Measurements from ENCODE around the gene IL27RA. TPM values are rescaled to one million over a fixed set of nuclear protein-coding genes. Genes with fewer than 3 reads are reported as not detected.
A peak's percentile ranks its signal among the peaks of the same experiment; 100 is the strongest.

IL27RA gene
- total RNA-seq, 5 donors from 2014 or later (not counting 1 experiment from before 2014, with no cell fraction given): 44.2 to 82.4 (median 66.5) TPM

DNA sequence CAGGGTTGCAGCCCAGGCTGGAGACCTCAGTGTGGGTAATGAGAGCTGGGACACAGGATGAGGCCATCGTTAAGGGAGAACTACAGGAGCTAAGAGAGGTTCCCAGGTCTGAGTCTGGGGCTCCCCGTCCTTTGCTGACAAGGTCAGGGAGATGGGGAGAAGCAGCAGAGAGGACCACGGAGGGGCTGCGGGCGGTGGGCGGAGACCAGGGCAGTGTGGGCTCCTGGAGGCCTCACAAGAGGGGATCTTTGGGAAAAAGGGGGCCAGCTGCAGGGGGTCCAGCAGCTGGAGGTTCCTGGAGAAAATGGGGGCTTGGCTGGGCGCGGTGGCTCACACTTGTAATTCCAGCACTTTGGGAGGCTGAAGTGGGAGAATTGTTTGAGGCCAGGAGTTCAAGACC is 41.5 kb upstream of the IL27RA start:
- POLR2A ChIA-PET: interaction anchor here in 1 of 2 donors (0.5 kb wide), 1 partner anchor 34 kb away, joined by 7 read pairs; no protein-coding TSS in a partner anchor
- no peak overlapping the region for H3K4me3 ChIP-seq (ENCODE audit: control insufficient read depth in 1 of 2, extremely low read depth in 1 of 2, low read length in 1 of 2)
- H3K36me3 ChIP-seq (ENCODE audit: control insufficient read depth in 2 of 2, extremely low read depth in 1 of 2, insufficient read depth in 1 of 2, low read length in 1 of 2): peaks cover 0 to 37% of the 10 kb centered on the region in 2 donors
- H3K4me1 Mint-ChIP-seq: peaks cover 59 to 68% (median 67%) of the 10 kb centered on the region in 3 donors
- no peaks in the 10 kb centered on the region for H3K27me3 Mint-ChIP-seq
- no peaks in the 10 kb centered on the region for H3K27me3 ChIP-seq (replicated peaks in 1 of 2; ENCODE audit: control insufficient read depth in 2 of 2, extremely low read depth in 1 of 2, insufficient read depth in 2 of 2, low read length in 1 of 2)
- no peaks in the 10 kb centered on the region for H3K9me3 ChIP-seq
- CTCF ChIA-PET: no interaction called here
- 94% methylated on average over 8 of the region's 8 CpGs for WGBS (ENCODE audit: insufficient coverage)
- H3K36me3 Mint-ChIP-seq: peaks cover 30% of the 10 kb centered on the region
- peak overlapping the region; percentile 19 for H3K27ac ChIP-seq (ENCODE audit: low read length)
- no peaks in the 10 kb centered on the region for H3K9me3 Mint-ChIP-seq
- H3K4me3 Mint-ChIP-seq: peak overlapping the region in 1 of 3 donors; percentile 28
- peak overlapping the region; percentile 97 to 98 for H3K27ac Mint-ChIP-seq
- ATAC-seq (replicated peaks in 1 of 4) (no peak), DNase-seq (no peak)
- peaks cover 46 to 67% of the 10 kb centered on the region in 2 experiments for H3K4me1 ChIP-seq (ENCODE audit: control insufficient read depth in 1 of 2, extremely low read depth in 1 of 2, insufficient read depth in 2 of 2, low read length in 2 of 2)

DNA sequence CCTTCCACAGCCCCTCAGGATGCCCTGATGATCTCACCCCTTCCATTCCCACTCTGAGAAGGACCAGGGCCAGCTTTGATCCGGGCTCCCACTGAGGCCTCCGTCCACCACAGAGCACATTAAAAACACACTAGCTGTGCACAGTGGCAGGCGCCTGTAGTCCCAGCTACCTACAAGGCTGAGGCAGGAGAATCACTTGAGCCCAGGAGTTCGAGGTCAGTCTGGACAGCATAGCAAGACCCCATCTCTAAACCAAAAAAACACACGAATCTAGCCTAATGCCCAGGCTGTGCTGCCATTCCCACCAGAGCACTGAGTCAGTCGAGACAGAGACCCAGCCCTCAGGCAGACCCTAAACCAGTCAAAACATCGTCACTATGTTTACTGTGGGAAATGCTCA is 39.5 kb upstream of the IL27RA start:
- peak overlapping the region; percentile 34 to 66 for H3K27ac Mint-ChIP-seq
- H3K9me3 Mint-ChIP-seq: no peaks in the 10 kb centered on the region
- Histone ChIP-seq H3K36me3 (ENCODE audit: control insufficient read depth in 2 of 2, extremely low read depth in 1 of 2, insufficient read depth in 1 of 2, low read length in 1 of 2) (peaks cover under 1 to 45% of the 10 kb centered on the region in 2 donors), H3K4me3 (ENCODE audit: control insufficient read depth in 1 of 2, extremely low read depth in 1 of 2, low read length in 1 of 2) (no peak overlapping the region), H3K9me3 (no peaks in the 10 kb centered on the region), H3K27ac (ENCODE audit: low read length) (no peak overlapping the region), H3K4me1 (ENCODE audit: control insufficient read depth in 1 of 2, extremely low read depth in 1 of 2, insufficient read depth in 2 of 2, low read length in 2 of 2) (peaks cover 26 to 51% of the 10 kb centered on the region in 2 experiments), H3K27me3 (replicated peaks in 1 of 2; ENCODE audit: control insufficient read depth in 2 of 2, extremely low read depth in 1 of 2, insufficient read depth in 2 of 2, low read length in 1 of 2) (no peaks in the 10 kb centered on the region)
- ChIA-PET POLR2A (interaction anchor here (0.5 to 0.6 kb wide), 3 partner anchors 27 to 394 kb away, joined by 3 to 8 read pairs (median 8); no protein-coding TSS in a partner anchor), CTCF (interaction anchor here in 1 of 2 donors (0.7 kb wide), 1 partner anchor 165 kb away, joined by 3 read pairs; no protein-coding TSS in a partner anchor)
- H3K4me1 Mint-ChIP-seq: peaks cover 44 to 48% (median 48%) of the 10 kb centered on the region in 3 donors
- peaks cover 30% of the 10 kb centered on the region for H3K36me3 Mint-ChIP-seq
- WGBS (ENCODE audit: insufficient coverage): 95% methylated on average over 7 of the region's 7 CpGs
- H3K4me3 Mint-ChIP-seq: peak overlapping the region in 1 of 3 donors; percentile 21
- H3K27me3 Mint-ChIP-seq: no peaks in the 10 kb centered on the region
- ATAC-seq (replicated peaks in 1 of 4): no peak
- no peak for DNase-seq

DNA sequence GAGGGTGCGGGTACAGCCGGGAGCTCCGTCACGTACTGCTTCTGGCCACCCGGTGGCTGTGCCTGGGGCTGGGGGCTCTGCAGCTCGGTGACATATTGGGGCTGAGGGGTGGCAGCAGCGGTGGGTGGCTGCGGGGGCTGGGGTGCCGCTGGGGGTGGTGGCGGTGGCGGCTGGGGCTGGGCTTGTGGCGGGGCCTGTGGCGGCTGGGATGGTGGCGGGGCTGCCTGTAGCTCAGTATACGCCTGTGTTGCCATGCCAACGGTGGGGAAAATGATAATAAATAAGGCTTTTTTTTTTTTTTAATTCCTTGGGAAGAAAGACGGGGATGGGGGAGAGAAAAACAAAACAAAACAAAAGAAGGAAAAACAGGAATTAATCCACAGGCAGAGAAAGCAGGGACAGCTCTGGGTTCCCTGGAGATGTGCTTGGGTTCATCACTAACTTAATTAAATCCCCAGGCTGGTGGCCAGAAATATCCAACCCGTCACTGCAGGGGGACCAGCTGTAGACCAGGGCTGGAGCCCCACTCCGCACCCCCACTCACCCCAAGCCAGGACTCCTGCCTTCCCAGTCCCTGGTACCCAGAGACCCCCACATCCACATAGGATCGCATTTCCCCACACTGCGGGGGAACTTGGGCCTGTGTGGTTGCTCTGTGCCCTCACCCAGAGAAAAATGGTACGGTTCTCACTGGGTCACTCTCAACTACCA is 37.8 kb upstream of the IL27RA start:
- H3K36me3 Mint-ChIP-seq: peaks cover 33% of the 10 kb centered on the region
- Histone ChIP-seq H3K4me3 (ENCODE audit: control insufficient read depth in 1 of 2, extremely low read depth in 1 of 2, low read length in 1 of 2) (no peak overlapping the region), H3K27ac (ENCODE audit: low read length) (no peak overlapping the region), H3K9me3 (no peaks in the 10 kb centered on the region), H3K36me3 (ENCODE audit: control insufficient read depth in 2 of 2, extremely low read depth in 1 of 2, insufficient read depth in 1 of 2, low read length in 1 of 2) (peaks cover 9 to 49% of the 10 kb centered on the region in 2 donors), H3K4me1 (ENCODE audit: control insufficient read depth in 1 of 2, extremely low read depth in 1 of 2, insufficient read depth in 2 of 2, low read length in 2 of 2) (peaks cover 18 to 33% of the 10 kb centered on the region in 2 experiments), H3K27me3 (replicated peaks in 1 of 2; ENCODE audit: control insufficient read depth in 2 of 2, extremely low read depth in 1 of 2, insufficient read depth in 2 of 2, low read length in 1 of 2) (no peaks in the 10 kb centered on the region)
- WGBS (ENCODE audit: insufficient coverage): 90% methylated on average over 11 of the region's 22 CpGs
- CTCF ChIA-PET: interaction anchor here in 1 of 2 donors (0.6 kb wide), 1 partner anchor 77 kb away, joined by 3 read pairs; no protein-coding TSS in a partner anchor
- peak overlapping the region in 1 of 2 donors; percentile 28 for H3K27ac Mint-ChIP-seq
- H3K9me3 Mint-ChIP-seq: peaks cover 0 to 2% (median 0%) of the 10 kb centered on the region in 3 donors
- ATAC-seq (replicated peaks in 1 of 4) (peak in 2 of 4 experiments; percentile 26 to 29), DNase-seq (no peak)
- H3K27me3 Mint-ChIP-seq: no peaks in the 10 kb centered on the region
- POLR2A ChIA-PET: interaction anchor here in 1 of 2 donors (0.6 kb wide), 1 partner anchor 37 kb away, joined by 3 read pairs; no protein-coding TSS in a partner anchor
- peaks cover 33 to 41% (median 33%) of the 10 kb centered on the region in 3 donors for H3K4me1 Mint-ChIP-seq
- no peak overlapping the region for H3K4me3 Mint-ChIP-seq

DNA sequence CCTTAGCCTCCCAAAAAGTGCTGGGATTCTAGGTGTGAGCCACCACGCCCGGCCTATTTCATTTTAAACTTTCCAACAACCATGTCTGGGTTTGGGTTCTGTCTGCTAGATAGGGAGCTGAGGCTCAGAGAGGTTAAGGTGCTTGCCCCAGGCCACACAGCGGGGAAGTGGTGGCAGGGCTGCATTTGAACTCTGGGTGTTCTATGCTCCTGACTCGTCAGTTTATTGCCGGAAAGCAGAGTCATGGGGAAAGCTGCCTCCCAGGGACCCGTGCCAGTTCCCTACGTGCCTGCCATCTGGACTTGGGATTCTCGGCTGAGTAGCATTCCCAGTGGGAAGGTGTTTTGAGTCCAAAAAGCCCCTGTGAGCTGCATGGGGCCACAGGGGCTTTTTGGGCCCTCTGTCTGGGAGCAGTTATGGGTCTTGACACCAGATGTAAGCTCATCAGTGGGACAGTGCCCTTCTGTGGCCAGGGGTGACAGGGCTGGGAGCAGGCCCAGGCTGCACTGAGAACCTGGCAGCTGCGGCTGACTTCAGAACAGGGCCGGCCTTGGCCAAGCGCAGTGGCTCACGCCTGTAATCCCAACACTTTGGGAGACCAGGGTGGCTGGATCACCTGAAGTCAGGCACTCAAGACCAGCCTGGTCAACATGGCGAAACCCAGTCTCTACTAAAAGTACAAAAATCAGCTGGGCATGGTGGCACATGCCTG is 36.4 kb upstream of the IL27RA start:
- POLR2A ChIA-PET: no interaction called here
- Mint-ChIP-seq H3K9me3 (peaks cover 0 to 4% (median 0%) of the 10 kb centered on the region in 3 donors), H3K27me3 (no peaks in the 10 kb centered on the region), H3K27ac (peak overlapping the region in 1 of 2 donors; percentile 55), H3K36me3 (peaks cover 22% of the 10 kb centered on the region), H3K4me3 (no peak overlapping the region), H3K4me1 (peaks cover 21 to 35% (median 22%) of the 10 kb centered on the region in 3 donors)
- ATAC-seq (replicated peaks in 1 of 4) (no peak), DNase-seq (no peak)
- H3K36me3 ChIP-seq (ENCODE audit: control insufficient read depth in 2 of 2, extremely low read depth in 1 of 2, insufficient read depth in 1 of 2, low read length in 1 of 2): peaks cover 9 to 47% of the 10 kb centered on the region in 2 donors
- no peak overlapping the region for H3K27ac ChIP-seq (ENCODE audit: low read length)
- no peaks in the 10 kb centered on the region for H3K27me3 ChIP-seq (replicated peaks in 1 of 2; ENCODE audit: control insufficient read depth in 2 of 2, extremely low read depth in 1 of 2, insufficient read depth in 2 of 2, low read length in 1 of 2)
- CTCF ChIA-PET: no interaction called here
- H3K4me3 ChIP-seq (ENCODE audit: control insufficient read depth in 1 of 2, extremely low read depth in 1 of 2, low read length in 1 of 2): no peak overlapping the region
- H3K9me3 ChIP-seq: no peaks in the 10 kb centered on the region
- peaks cover 11 to 27% of the 10 kb centered on the region in 2 experiments for H3K4me1 ChIP-seq (ENCODE audit: control insufficient read depth in 1 of 2, extremely low read depth in 1 of 2, insufficient read depth in 2 of 2, low read length in 2 of 2)
- WGBS (ENCODE audit: insufficient coverage): 93% methylated on average over 10 of the region's 13 CpGs

DNA sequence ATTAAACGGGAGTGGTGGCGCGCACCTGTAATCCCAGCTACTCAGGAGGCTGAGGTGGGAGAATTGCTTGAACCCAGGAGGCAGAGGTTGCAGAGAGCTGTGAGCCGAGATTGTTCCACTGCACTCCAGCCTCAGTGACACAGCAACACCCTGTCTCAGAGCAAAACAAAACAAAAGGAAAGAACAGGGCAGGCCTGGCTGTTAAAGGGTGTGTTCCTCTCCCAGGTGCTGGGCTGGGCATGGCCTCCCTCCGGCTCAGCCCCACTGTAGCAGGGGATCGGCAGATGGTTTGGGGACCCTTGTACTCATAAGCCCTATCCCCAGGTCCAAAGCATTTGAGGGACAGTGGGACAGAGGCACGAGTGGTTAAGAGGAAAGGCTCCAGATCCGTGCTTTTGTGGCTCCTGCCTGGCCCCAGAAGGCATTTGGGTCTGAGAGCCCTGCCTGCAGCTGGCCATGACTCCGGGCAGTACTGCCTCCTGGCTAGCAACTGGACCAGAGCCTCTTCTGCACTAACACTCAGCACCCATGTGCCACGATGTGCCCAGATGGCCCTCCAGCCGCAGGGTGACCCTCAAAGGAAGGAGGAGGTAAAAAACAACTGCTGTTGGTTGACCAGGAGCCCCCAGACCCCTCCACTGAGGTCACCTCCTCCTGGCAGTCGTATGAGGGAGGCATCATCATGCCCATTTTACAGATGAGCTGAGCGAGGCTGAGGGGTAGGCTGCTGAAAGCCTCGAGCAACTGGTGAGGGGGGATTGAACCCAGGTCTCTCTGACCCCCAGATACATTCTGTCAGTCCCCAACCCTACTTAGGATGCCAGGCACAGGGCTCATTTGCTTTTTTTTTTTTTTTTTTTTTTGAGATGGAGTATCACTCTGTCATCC is 35.4 kb upstream of the IL27RA start:
- Mint-ChIP-seq H3K27me3 (no peaks in the 10 kb centered on the region), H3K27ac (no peak overlapping the region), H3K36me3 (peaks cover 16% of the 10 kb centered on the region), H3K9me3 (peaks cover 0 to 4% (median 0%) of the 10 kb centered on the region in 3 donors), H3K4me1 (peaks cover 24 to 38% (median 26%) of the 10 kb centered on the region in 3 donors), H3K4me3 (no peak overlapping the region)
- POLR2A ChIA-PET: interaction anchor here (0.7 kb wide), 2 partner anchors 216 to 653 kb away, joined by 6 to 8 read pairs; no protein-coding TSS in a partner anchor
- CTCF ChIA-PET: no interaction called here
- Histone ChIP-seq H3K27ac (ENCODE audit: low read length) (no peak overlapping the region), H3K4me1 (ENCODE audit: control insufficient read depth in 1 of 2, extremely low read depth in 1 of 2, insufficient read depth in 2 of 2, low read length in 2 of 2) (peaks cover 18 to 35% of the 10 kb centered on the region in 2 experiments), H3K4me3 (ENCODE audit: control insufficient read depth in 1 of 2, extremely low read depth in 1 of 2, low read length in 1 of 2) (no peak overlapping the region), H3K9me3 (no peaks in the 10 kb centered on the region), H3K36me3 (ENCODE audit: control insufficient read depth in 2 of 2, extremely low read depth in 1 of 2, insufficient read depth in 1 of 2, low read length in 1 of 2) (peaks cover 9 to 43% of the 10 kb centered on the region in 2 donors), H3K27me3 (replicated peaks in 1 of 2; ENCODE audit: control insufficient read depth in 2 of 2, extremely low read depth in 1 of 2, insufficient read depth in 2 of 2, low read length in 1 of 2) (no peaks in the 10 kb centered on the region)
- WGBS (ENCODE audit: insufficient coverage): 97% methylated on average over 6 of the region's 14 CpGs
- DNase-seq (no peak), ATAC-seq (replicated peaks in 1 of 4) (no peak)
